Skin of body (tissue), 2 donors: ENCODE results near the gene RRP1. TPM values are rescaled to one million over a fixed set of nuclear protein-coding genes. Genes with fewer than 3 reads are reported as not detected.
"Not testable (repeated sequence)": the region's sequence is repeated elsewhere in the genome, so short reads cannot be mapped to it uniquely, and the experiment has no call there.

Source experiments
- DNase-seq: peaks from one replicate; lab custom pipeline; 2025; lab: John Stamatoyannopoulos, UW
- total RNA-seq: library from RNA; depleted of rRNA; stranded (reverse); fragments of >200 nt; gene quantifications from one replicate; pipeline ENCODE4 v1.2.3, GENCODE V29; 2014

Gene RRP1
- total RNA-seq, 1 donor from 2014 or later = 17.8 TPM

- DNase-seq = no peak
These were observed 27.3 kb downstream of the RRP1 start for GRCh38 chr21:43816611-43817071.

- no peak for DNase-seq
These were observed 28.0 kb downstream of the RRP1 start for GRCh38 chr21:43817157-43818086.

GRCh38 chr21:43818685-43819084 lies 29.3 kb downstream of the RRP1 start:
- no peak for DNase-seq

- no peak for DNase-seq
These were observed 30.4 kb downstream of the RRP1 start for GRCh38 chr21:43819511-43820405.

GRCh38 chr21:43820466-43820865 lies 31.1 kb downstream of the RRP1 start:
- DNase-seq = no peak

- DNase-seq = not testable (repeated sequence)
These were observed 32.8 kb downstream of the RRP1 start for GRCh38 chr21:43822166-43822565.

GRCh38 chr21:43822741-43823140 lies 33.4 kb downstream of the RRP1 start:
- DNase-seq = not testable (repeated sequence)

GRCh38 chr21:43824333-43825241 lies 35.2 kb downstream of the RRP1 start:
- no peak for DNase-seq

GRCh38 chr21:43825242-43825935 lies 36.0 kb downstream of the RRP1 start:
- no peak for DNase-seq

- no peak for DNase-seq
These were observed 36.7 kb downstream of the RRP1 start for GRCh38 chr21:43825936-43826622.

GRCh38 chr21:43826623-43826974 lies 37.2 kb downstream of the RRP1 start:
- no peak for DNase-seq

- no peak for DNase-seq
These were observed 37.7 kb downstream of the RRP1 start for GRCh38 chr21:43827015-43827611.

- DNase-seq = no peak
These were observed 39.8 kb downstream of the RRP1 start for GRCh38 chr21:43829161-43829560.

GRCh38 chr21:43829575-43830119 lies 40.3 kb downstream of the RRP1 start:
- DNase-seq = no peak

- DNase-seq = no peak
These were observed 42.8 kb downstream of the RRP1 start for GRCh38 chr21:43832158-43832550.

- no peak for DNase-seq
These were observed 43.3 kb downstream of the RRP1 start for GRCh38 chr21:43832648-43833047.

- no peak for DNase-seq
These were observed 44.9 kb downstream of the RRP1 start for GRCh38 chr21:43834146-43834905.

GRCh38 chr21:43835050-43835449 lies 45.7 kb downstream of the RRP1 start:
- DNase-seq = no peak
